OCI-LY7 (cell line): Measurements from ENCODE around the gene NFIA. TPM values are rescaled to one million over a fixed set of nuclear protein-coding genes. Genes with fewer than 3 reads are reported as not detected.

ENCODE experiments used
- BruUV-seq: library from RNA; stranded (reverse); fragments of 400-500 nt; replicated peaks from 2 replicates; lab custom pipeline; 2021; lab: Mats Ljungman, UMichigan
- CTCF ChIA-PET: fragments of 300-600 bp; sonication (Branson Sonifier 250); formaldehyde crosslinking; loops from one replicate; lab custom pipeline; 2022; ENCODE audit warnings: antibody characterized with exemption; ENCODE audit not compliant: unreplicated experiment; lab: Charles Lee
- POLR2A ChIA-PET: fragments of 300-600 bp; sonication (Branson Sonifier 250); formaldehyde crosslinking; loops from one replicate; lab custom pipeline; 2022; ENCODE audit warnings: antibody characterized with exemption; lab: Charles Lee
- DNase-seq: peaks from one replicate; pipeline ENCODE4 v3.0.0-alpha.2; 2015; ENCODE audit warnings: low spot score
- H2AFZ ChIP-seq: fragments of 200-600 bp; sonication (generic), shearing (Covaris generic); 2 replicates; pipeline ENCODE4 v1.6.1; 2014; ENCODE audit warnings: mild to moderate bottlenecking, antibody characterized with exemption, low read length, moderate library complexity
- H3K27ac ChIP-seq: fragments of 200-600 bp; sonication (generic); 2 replicates; pipeline ENCODE4 v1.5.1; 2014; ENCODE audit warnings: mixed run types, low read depth, mild to moderate bottlenecking, moderate library complexity, low read length, inconsistent platforms; ENCODE audit not compliant: poor library complexity, severe bottlenecking
- H3K36me3 ChIP-seq: fragments of 200-600 bp; sonication (generic); 2 replicates; pipeline ENCODE4 v1.6.1; 2014; ENCODE audit warnings: mild to moderate bottlenecking, antibody characterized with exemption, low read length, moderate library complexity, mixed read lengths; ENCODE audit not compliant: insufficient read depth
- H3K4me1 ChIP-seq: fragments of 200-600 bp; sonication (generic); 2 replicates; pipeline ENCODE4 v1.5.1; 2014; ENCODE audit warnings: mild to moderate bottlenecking, low read length; ENCODE audit not compliant: insufficient read depth, poor library complexity, severe bottlenecking
- H3K4me2 ChIP-seq: fragments of 200-600 bp; sonication (generic); 2 replicates; pipeline ENCODE4 v1.6.1; 2014; ENCODE audit warnings: mild to moderate bottlenecking, low read length
- H3K4me3 ChIP-seq: fragments of 200-600 bp; sonication (generic); 2 replicates; pipeline ENCODE4 v1.5.1; 2014; ENCODE audit warnings: mild to moderate bottlenecking, low read depth, low read length; ENCODE audit not compliant: poor library complexity, severe bottlenecking
- H3K79me2 ChIP-seq: fragments of 200-600 bp; sonication (generic); 2 replicates; pipeline ENCODE4 v1.6.1; 2016; ENCODE audit warnings: low read depth, mild to moderate bottlenecking, low read length, moderate library complexity, mixed read lengths; ENCODE audit not compliant: insufficient read depth
- H3K9me2 ChIP-seq: fragments of 200-600 bp; sonication (generic); 2 replicates; pipeline ENCODE4 v1.6.1; 2016; ENCODE audit warnings: mild to moderate bottlenecking, low read length, mixed read lengths; ENCODE audit not compliant: insufficient read depth
- H3K9me3 ChIP-seq: fragments of 200-600 bp; sonication (generic); 2 replicates; pipeline ENCODE4 v1.6.1; 2014; ENCODE audit warnings: mild to moderate bottlenecking, mixed run types, low read length, mixed read lengths
- H4K20me1 ChIP-seq: fragments of 200-600 bp; sonication (generic); 2 replicates; pipeline ENCODE4 v1.6.1; 2014; ENCODE audit warnings: mild to moderate bottlenecking, antibody characterized with exemption, low read length, moderate library complexity, mixed read lengths; ENCODE audit not compliant: insufficient read depth
- CTCF ChIP-seq: fragments of 200-600 bp; sonication (generic); conservative IDR thresholded peaks from 2 replicates; pipeline ENCODE4 v1.5.1; 2014; ENCODE audit warnings: mild to moderate bottlenecking, antibody characterized with exemption, low read length, moderate library complexity, mixed read lengths
- EZH2phosphoT487 ChIP-seq: fragments of 200-600 bp; sonication (generic); IDR thresholded peaks from 2 replicates; pipeline ENCODE4 v1.6.1; 2018; ENCODE audit warnings: low read depth, borderline replicate concordance, mild to moderate bottlenecking, mixed run types, antibody characterized with exemption, low read length, moderate library complexity, mixed read lengths
- intact Hi-C: fragments of 100-400 bp; cut with micrococcal nuclease; formaldehyde crosslinking; loops from one replicate; pipeline ENCODE4 v1.10.0; 2022; ENCODE audit not compliant: unreplicated experiment
- total RNA-seq, 2 experiments: library from RNA; depleted of rRNA in 1 of 2; stranded (reverse); fragments of >200 nt in 1 of 2; shearing (Covaris generic) in 1 of 2; gene quantifications; 2 replicates each; pipeline ENCODE4 v1.2.3, GENCODE V29; 2014 to 2022

The NFIA gene
- total RNA-seq, 2 experiments from 2014 or later: 2.8 to 18.8 TPM

- Histone ChIP-seq H3K27ac (no peak overlapping the region), H3K36me3 (no peaks in the 10 kb centered on the region), H4K20me1 (no peaks in the 10 kb centered on the region), H3K9me2 (no peaks in the 10 kb centered on the region), H2AFZ (no peak overlapping the region), H3K4me2 (no peak overlapping the region), H3K79me2 (no peaks in the 10 kb centered on the region), H3K4me3 (no peak overlapping the region), H3K9me3 (no peaks in the 10 kb centered on the region), H3K4me1 (no peaks in the 10 kb centered on the region)
- DNase-seq: no peak
- ChIA-PET CTCF (no interaction called here), POLR2A (interaction anchor here (0.7 kb wide), 1 partner anchor 42 kb away, joined by 3 read pairs; no protein-coding TSS in a partner anchor)
- no peak for TF ChIP-seq CTCF
- no peak for TF ChIP-seq EZH2phosphoT487
- intact Hi-C loops: no loop called here
- BruUV-seq: no TSS peak
Observed at GRCh38 chr1:61138305-61138704, 55.9 kb downstream of the NFIA start.

- Histone ChIP-seq H3K36me3 (no peaks in the 10 kb centered on the region), H3K79me2 (no peaks in the 10 kb centered on the region), H2AFZ (no peak overlapping the region), H3K4me2 (no peak overlapping the region), H3K4me1 (no peaks in the 10 kb centered on the region), H3K9me3 (no peaks in the 10 kb centered on the region), H3K27ac (no peak overlapping the region), H3K4me3 (no peak overlapping the region), H4K20me1 (no peaks in the 10 kb centered on the region), H3K9me2 (no peaks in the 10 kb centered on the region)
- BruUV-seq: no TSS peak
- ChIA-PET POLR2A (interaction anchor here (0.7 to 2.4 kb wide), 6 partner anchors 8 to 1722 kb away, joined by 3 to 7 read pairs (median 7); no protein-coding TSS in a partner anchor), CTCF (no interaction called here)
- DNase-seq: no peak
- intact Hi-C loops: no loop called here
- TF ChIP-seq CTCF (no peak), EZH2phosphoT487 (no peak)
Observed at GRCh38 chr1:61138921-61139774, 56.8 kb downstream of the NFIA start.
